ENCODE data around the gene RBSN.

Gene RBSN

GRCh38 chr3:15056676-15057404 is 42.1 kb downstream of the RBSN start:
- intact Hi-C loops (cut with DNase I; ENCODE audit: low total_unique reads) = loop anchor here (10.0 kb wide), 1 partner anchor 132 kb away; no protein-coding TSS in a partner anchor
- Histone ChIP-seq H3K4me3 (no peak overlapping the region), H3K4me1 (no peaks in the 10 kb centered on the region), H3K36me3 (peaks cover 18 to 52% (median 37%) of the 10 kb centered on the region in 3 donors), H3K27me3 (no peaks in the 10 kb centered on the region), H3K9me3 (no peaks in the 10 kb centered on the region), H3K27ac (no peak overlapping the region)
- no peak for TF ChIP-seq CTCF (IDR thresholded peaks at IDR 0.05)
- DNase-seq = no peak

GRCh38 chr3:15055019-15055557 is 43.9 kb downstream of the RBSN start:
- Histone ChIP-seq H3K27ac (no peak overlapping the region), H3K27me3 (no peaks in the 10 kb centered on the region), H3K4me3 (no peak overlapping the region), H3K36me3 (peaks cover 19 to 67% (median 42%) of the 10 kb centered on the region in 3 donors), H3K9me3 (no peaks in the 10 kb centered on the region), H3K4me1 (no peaks in the 10 kb centered on the region)
- TF ChIP-seq CTCF (IDR thresholded peaks at IDR 0.05) = no peak
- intact Hi-C loops (cut with DNase I; ENCODE audit: low total_unique reads) = loop anchor here (10.0 kb wide), 1 partner anchor 130 kb away; no protein-coding TSS in a partner anchor
- no peak for DNase-seq

GRCh38 chr3:15053541-15053940 is 45.4 kb downstream of the RBSN start:
- no peak for TF ChIP-seq CTCF (IDR thresholded peaks at IDR 0.05)
- no peak for DNase-seq
- intact Hi-C loops (cut with DNase I; ENCODE audit: low total_unique reads) = loop anchor here (10.0 kb wide), 1 partner anchor 129 kb away; no protein-coding TSS in a partner anchor
- H3K27me3 ChIP-seq = no peaks in the 10 kb centered on the region
- H3K36me3 ChIP-seq = peaks cover 34 to 73% (median 50%) of the 10 kb centered on the region in 3 donors
- H3K4me3 ChIP-seq = no peak overlapping the region
- H3K9me3 ChIP-seq = no peaks in the 10 kb centered on the region
- H3K27ac ChIP-seq = no peak overlapping the region
- no peaks in the 10 kb centered on the region for H3K4me1 ChIP-seq

- H3K36me3 ChIP-seq = peaks cover 43 to 73% (median 53%) of the 10 kb centered on the region in 3 donors
- no peak for TF ChIP-seq CTCF (IDR thresholded peaks at IDR 0.05)
- intact Hi-C loops (cut with DNase I; ENCODE audit: low total_unique reads) = loop anchor here (10.0 kb wide), 1 partner anchor 128 kb away; no protein-coding TSS in a partner anchor
- H3K4me1 ChIP-seq = no peaks in the 10 kb centered on the region
- H3K27ac ChIP-seq = no peak overlapping the region
- no peaks in the 10 kb centered on the region for H3K9me3 ChIP-seq
- H3K4me3 ChIP-seq = no peak overlapping the region
- DNase-seq = no peak
- H3K27me3 ChIP-seq = no peaks in the 10 kb centered on the region
Measured at GRCh38 chr3:15052335-15053242, 46.4 kb downstream of the RBSN start.

- Histone ChIP-seq H3K4me1 (no peaks in the 10 kb centered on the region), H3K27ac (no peak overlapping the region), H3K36me3 (peaks cover 48 to 73% (median 56%) of the 10 kb centered on the region in 3 donors), H3K4me3 (no peak overlapping the region), H3K9me3 (no peaks in the 10 kb centered on the region), H3K27me3 (no peaks in the 10 kb centered on the region)
- intact Hi-C loops (cut with DNase I; ENCODE audit: low total_unique reads) = loop anchor here (10.0 kb wide), 1 partner anchor 127 kb away; no protein-coding TSS in a partner anchor
- peak in 1 of 2 experiments; percentile 26 for TF ChIP-seq CTCF (IDR thresholded peaks at IDR 0.05)
- no peak for DNase-seq
Measured at GRCh38 chr3:15051531-15051930, 47.4 kb downstream of the RBSN start.
